GM19193 (cell line): ENCODE measurements around the gene WNT9A.

Source experiments
- POLR2A ChIP-seq: IDR thresholded peaks from 4 replicates; pipeline ENCODE4 v1.6.1; 2011; ENCODE audit not compliant: insufficient read depth, insufficient read length; ENCODE audit errors: extremely low read depth

WNT9A gene

DNA sequence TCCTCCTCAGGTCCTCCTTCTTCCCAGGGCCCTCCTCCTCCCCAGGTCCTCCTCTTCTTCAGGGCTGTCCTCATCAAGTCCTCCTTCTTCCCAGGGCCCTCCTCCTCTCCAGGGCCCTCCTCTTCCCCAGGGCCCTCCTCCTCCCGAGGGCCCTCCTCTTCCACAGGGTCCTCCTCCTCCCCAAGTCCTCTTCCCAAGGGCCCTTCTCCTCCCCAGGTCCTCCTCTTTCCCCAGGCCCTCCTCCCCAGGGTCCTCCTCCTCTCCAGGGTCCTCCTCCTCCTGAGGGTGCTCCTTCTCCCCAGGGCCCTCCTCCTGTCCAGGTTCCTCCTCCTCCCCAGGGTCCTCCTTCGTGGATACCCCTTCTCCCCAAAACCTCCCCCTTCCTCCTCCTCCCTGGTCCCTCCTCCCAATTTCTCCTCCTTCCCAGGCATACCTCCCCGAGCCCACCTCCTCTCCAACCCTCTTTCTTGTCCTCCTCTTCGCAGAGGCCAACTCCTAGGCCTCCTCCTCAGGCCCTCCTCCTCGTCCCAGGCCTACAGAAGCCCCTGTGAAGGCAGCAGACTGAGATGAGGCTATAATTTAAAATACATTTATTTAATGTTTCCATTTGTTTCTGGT lies 29.5 kb downstream of the WNT9A start:
- TF ChIP-seq POLR2A = no peak

DNA sequence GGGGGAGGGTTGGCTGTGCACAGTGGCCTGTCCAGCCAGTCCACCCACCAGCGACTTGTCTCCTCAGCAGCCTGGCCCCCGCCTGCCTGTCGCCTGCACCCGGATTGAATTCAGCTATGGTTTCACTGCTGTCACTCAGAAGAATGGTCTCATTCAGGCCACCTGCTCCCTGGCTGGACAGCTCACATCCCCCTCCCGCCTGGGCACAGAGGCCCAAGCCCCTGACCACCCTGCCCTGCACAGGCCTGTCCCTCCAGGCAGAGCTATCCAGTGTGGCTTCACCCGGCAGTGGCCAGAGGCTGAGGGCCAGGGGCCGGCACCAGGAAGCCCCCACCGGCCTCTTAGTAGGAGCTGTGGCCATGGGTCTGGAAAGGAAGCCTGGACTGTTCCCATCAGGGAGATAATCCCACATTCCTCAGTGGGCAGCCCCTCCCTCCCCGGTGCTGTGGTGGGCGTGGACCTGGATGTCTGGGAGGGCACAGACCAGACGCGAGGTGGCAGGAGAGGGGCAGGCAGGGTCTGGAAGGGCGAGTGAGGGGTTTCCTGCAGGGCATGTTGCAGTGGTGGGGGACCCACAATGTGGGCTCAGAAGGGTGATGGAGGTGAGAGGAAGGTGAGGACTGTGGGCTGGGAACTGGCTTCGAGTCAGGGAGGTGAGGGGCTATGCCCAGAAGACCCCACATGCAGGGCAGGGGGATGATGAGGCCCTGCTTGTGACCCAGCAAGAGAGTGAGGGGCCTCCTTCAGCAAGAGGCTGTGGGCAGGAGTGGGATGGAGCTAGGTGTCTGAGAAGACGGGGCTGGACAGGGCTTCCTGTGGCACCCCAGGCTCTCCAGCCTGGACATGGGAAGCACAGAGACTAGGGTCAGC lies 30.4 kb downstream of the WNT9A start:
- TF ChIP-seq POLR2A = no peak

DNA sequence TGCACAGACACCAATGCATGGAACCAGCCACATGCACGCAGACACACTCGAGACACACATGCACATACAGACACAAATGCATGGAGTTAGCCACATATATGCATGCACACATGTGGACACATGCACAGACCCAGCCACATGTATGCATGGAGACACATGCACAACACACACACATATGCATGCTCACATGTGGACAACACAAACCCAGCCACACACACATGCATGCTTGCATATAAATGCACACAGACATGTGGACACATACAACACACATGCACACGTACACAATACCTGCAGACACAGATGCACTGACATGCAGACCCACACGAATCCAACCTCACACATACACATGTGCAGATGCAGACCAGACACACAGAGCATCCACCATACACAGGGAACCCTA lies 31.1 kb downstream of the WNT9A start:
- TF ChIP-seq POLR2A = no peak

DNA sequence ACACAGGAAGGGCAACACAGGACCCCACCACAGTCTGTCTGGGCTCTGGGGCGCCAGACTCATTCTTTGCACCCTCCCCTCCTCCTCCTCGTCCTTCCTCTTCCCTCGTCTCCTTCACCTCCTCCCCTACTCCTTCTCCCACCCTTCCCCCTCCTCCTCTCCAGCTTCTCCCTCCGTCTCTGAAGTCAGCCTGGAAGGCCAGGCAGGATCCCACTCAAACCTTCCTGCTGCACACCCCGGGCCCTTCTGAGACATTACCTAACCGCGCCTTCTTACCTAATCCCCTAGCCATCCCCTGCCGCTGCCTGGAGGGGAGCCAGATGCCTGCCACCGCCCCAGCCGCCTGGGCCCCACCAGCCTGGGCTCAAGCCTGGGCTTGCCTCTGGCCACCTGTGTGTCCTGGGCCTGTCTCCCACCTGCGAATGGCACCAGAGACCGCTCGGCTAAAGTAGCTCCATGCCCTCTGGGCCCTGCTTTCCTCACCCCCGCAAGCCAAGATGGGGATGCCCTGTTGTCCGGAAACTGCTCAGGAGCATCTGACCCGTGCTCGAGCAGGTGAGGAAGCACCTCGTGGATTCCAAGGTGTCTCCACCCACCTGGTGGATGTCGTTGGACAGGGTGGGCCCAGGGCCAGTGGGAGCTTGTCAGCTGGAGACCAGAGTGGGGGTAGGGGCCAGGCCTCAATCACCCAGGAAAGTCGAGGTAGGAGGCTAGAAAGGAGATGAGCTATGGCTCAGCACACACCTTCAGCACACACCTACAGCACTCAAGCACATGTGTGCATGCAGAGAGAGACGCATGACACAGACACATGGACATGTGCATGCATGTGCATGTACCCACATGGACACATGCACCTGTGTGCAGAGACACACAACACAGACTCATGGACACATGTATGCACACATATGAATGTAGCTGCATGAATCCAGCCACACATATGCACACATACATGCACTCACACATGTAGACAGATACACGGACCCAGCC lies 31.9 kb downstream of the WNT9A start:
- no peak for TF ChIP-seq POLR2A

DNA sequence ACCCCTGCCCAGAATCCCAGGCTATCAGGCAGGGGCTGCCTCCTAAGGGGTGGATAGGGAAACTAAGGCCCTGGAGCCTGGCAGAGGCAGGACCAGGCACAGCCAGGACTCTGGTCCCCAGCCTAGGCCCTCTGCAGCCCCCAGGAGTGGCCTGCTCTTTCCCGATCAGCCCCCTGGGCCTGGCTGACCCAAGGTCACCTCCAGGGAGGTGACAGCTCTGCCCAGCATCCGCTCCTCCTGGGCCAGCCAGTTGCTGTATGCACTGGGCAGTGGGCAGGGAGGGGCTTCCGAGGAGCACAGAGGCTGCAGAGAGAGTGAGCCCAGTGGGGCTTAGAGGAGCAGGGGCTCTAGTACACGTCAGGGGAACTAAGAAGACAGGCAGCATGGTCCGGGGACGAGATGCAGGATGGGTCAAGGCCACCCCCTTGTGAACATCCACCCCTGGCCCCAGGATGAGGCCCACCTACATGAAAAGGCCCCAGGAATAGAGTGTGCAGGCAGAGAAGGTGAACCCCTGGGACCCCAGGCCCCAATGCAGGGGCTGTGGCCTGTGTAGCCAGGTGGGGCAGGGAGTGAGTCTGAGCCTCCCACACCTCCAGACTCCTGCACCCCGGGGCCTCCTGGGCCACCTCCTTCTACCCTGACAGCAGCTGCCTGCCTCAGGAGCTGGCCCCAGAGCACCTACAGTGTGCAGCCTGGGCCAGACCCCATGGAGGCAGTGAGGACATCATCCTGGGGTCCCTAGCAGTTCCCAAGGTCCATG lies 32.8 kb downstream of the WNT9A start:
- TF ChIP-seq POLR2A = no peak

DNA sequence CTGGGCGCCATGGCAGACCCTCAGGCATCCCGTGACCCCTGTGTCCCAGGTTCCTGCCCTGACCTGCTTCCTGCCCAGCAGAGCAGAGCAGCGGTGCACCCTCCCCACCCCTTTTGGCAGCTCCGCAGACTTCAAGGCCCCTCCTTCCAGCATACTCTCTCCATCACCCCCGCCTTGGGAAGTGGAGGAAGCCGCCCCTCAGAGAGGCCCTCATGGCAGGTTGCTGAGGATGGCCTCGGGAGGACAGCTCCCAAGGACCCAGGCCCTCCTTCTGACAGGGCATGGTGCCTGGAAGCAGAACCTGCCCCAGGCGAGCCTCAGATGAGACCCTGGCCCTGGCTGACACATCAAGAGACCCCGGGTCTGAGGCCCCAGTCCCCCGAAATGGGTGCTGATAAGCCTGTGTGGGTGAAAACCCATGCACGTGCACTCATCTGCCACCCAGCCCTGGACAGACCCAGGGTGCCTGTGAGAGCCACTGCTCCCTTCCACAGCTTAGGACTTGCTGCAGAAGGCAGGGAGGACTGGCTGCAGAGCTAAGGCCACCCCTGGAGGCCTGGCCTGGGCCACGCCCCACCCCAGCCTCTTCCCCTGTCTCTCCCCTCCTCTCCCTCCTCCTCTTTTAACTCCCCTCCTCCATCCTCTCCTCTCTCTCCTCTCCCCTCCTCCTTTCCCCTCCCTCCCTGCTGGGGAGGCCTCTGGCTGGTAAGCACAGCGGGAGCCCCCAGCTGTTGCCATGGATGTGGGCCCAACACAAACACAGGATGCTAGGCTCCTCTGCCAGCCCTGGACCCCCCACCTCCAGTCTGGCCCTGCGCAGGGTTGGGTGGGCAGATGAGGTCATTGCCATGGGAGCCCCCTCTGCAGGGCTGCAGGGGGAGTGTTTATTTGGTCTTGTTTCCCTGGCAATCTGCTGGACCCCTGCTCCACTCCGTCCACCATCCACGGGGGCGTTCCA lies 33.7 kb downstream of the WNT9A start:
- TF ChIP-seq POLR2A = no peak

DNA sequence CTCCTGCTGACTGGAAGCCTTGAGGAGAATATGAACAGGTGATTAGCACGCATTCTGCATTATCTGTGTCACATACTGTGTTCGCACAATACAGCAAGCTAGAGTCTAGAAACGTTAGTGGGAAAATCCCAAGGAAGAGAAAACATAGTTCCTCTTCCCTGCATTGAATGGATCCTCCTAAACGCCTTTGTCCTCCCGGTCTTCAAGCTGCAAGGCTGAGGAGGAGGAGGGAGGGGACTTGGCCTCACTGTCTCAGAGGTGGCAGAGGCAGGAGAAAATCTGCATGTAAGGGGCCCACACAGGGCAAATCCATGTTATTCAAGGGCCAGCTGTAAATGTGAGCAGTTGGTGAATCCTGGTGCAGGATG lies 34.4 kb downstream of the WNT9A start:
- no peak for TF ChIP-seq POLR2A

DNA sequence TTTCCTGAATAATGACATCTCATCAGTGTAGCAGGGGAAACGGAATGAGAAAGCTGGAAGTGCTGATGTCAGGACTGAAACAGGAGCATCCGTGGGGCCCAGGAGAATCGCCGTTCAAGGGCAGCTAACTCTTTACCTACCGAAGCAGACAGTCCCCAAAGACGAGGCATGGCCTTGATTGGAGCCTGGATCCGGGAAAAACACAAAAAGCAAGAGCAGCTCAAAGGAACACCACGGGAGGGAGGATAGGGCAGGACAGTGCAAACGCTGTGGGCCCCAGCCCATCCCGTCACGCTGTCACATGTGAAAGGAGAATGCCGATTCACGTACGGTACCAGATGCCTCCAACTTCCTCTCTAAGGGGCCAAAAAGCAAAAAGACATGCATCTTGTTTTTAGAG lies 34.9 kb downstream of the WNT9A start:
- no peak for TF ChIP-seq POLR2A

DNA sequence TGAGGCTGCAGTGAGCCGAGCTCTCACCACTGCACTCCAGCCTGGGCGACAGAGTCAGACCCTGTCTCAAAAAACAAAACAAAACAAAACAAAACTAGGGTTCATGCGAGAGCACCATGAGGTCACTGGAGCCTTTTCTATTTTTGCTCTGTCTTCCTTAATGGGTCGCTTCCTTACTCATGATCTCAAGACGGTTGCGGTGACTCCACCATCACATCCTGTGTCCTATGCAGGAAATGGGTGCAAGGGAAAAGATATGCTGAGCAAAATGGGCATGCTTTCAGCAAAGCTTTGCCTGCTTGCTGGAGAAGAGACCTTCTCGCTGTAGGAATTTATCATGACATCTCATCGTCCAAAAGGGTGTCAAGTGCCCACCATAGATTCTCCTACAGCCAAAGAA lies 36.4 kb downstream of the WNT9A start:
- no peak for TF ChIP-seq POLR2A

DNA sequence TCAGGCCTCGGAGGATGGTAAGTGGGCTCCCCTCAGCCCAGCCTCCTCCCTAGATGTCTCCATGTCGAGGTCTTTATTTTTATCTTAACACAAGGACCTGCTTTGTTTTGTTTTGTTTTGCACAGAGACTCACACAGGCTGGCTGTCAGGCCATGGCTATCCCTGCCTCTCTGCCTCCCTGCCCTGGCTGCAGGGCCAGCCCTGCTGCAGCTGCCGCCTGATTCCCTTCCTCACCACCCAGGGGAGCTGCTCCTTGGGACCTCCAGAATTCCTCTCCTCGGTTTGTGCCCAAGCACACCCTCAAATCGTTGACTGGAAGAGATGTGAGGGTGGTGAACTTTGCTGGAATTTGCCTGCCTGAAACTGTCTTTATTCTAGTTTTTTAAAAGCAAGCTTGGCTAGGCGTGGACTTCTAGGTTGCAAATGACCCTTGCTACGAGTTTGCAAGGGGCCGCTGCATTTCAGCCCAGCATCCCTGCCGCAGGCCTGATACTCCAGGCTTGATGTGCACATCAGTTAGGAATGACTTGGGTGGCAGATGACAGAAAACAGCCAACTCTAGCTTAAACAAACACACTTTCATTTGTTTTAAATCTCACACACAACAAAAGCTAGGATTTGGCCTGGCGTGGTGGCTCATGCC lies 37.1 kb downstream of the WNT9A start:
- TF ChIP-seq POLR2A = no peak

DNA sequence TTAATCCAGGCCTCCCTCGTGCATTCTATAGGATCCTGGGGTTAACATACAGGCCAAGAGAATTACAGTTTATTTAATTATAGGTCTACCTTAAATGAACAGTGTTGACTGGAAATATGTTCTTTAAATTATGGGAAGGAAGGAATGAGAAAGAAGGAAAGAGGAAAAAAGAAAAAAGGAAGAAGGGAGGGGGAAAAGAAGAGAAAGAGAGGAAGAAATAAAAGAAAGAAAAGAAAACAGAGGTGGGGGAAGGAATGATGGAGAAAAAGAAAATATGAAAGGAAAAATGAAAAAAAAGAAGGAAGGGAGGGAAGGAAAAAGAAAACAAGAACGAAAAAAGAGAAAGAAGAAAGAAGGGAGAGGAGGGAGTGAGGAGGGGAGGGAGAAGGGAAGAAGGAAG lies 38.5 kb downstream of the WNT9A start:
- no peak for TF ChIP-seq POLR2A

DNA sequence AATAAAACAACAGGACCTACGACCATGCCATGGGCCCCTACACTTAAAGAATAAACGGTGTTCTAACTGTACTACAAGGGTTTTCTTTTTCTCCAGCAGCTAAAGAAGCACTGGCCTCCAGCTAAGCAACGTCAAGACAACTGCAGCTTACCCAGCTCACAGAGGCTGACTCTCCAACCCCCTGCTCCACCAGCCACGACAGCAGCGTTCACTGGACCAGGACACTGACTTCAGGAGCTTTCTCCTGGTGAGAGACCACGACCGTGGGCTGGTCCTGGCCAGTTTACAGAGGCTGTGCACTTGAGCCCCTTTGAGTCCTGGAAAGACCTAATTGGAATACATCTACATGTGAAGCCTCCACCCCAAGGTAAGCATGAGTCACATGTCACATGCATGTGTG lies 39.4 kb downstream of the WNT9A start:
- TF ChIP-seq POLR2A = no peak

DNA sequence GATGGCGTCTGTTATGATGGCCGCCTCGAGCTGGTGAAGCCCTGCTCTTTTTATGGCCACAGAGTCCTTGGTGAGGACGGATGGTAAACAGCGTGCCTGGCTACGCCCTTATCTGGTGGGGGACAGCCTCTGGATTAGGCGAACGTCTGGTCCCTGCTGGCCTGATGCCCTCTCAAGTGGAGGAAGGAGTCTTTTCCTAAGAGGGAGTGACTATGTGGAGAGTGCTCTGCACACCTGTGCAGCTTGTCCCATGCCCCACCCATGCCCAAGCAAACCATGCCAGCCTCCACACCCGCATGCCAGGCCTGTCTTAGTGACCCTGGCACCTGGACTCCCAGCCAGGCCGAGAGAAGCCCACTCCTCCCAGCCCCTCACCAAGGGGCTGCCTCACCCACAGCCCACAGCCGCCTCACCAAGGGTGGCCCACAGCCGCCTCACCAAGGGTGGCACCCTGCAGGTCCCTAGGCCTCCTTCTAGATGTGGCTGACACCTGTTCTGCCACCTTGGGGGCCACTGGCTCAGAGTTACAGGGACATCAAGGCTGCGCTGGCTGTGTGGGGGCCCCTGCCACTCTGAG lies 40.2 kb downstream of the WNT9A start:
- no peak for TF ChIP-seq POLR2A
